B cell (primary cell): ENCODE results near the gene NR4A2. TPM values are rescaled to one million over a fixed set of nuclear protein-coding genes. Genes with fewer than 3 reads are reported as not detected.

ENCODE experiments used
- ATAC-seq: fragments of 200-7000 bp; cut with Tn5 transposase; one replicate; pipeline ENCODE4 v1.10.0; 2021; ENCODE audit warnings: low read depth, mild to moderate bottlenecking, moderate number of reproducible peaks, moderate library complexity
- CTCF ChIA-PET: fragments of 350-600 bp; sonication (Branson Sonifier 250); formaldehyde crosslinking; loops from one replicate; lab custom pipeline; 2021; ENCODE audit warnings: antibody characterized with exemption, inconsistent platforms; lab: Charles Lee
- POLR2A ChIA-PET: fragments of 350-600 bp; sonication (Branson Sonifier 250); formaldehyde crosslinking; loops from one replicate; lab custom pipeline; 2021; ENCODE audit warnings: antibody characterized with exemption; lab: Charles Lee
- DNase-seq: peaks from one replicate; pipeline ENCODE4 v3.0.0; 2013
- H2AFZ ChIP-seq: 2 replicates; pipeline ENCODE4 v1.6.1; 2012; ENCODE audit warnings: mild to moderate bottlenecking, low read depth, low read length; ENCODE audit not compliant: insufficient read depth, poor library complexity, severe bottlenecking
- H3K27ac ChIP-seq, 2 donors: 1 replicate in 1 of 2; 2 replicates in 1 of 2; pipeline ENCODE4 v1.5.1; 2012 to 2013; ENCODE audit warnings: low read length in 2 of 2, mild to moderate bottlenecking in 2 of 2, moderate library complexity in 1 of 2
- H3K27me3 ChIP-seq, 4 experiments: fragments of 200-600 bp in 1 of 4; sonication (generic) in 1 of 4; replicated peaks in 1 of 4; 1 replicate in 2 of 4; 2 replicates in 2 of 4; pipeline versions ENCODE4 v1.6.1 to v1.7.0; 2013 to 2016; ENCODE audit warnings: low read length in 3 of 4, mild to moderate bottlenecking in 2 of 4, mixed read lengths in 1 of 4, moderate library complexity in 1 of 4; ENCODE audit not compliant: insufficient read depth in 4 of 4, control insufficient read depth in 3 of 4; ENCODE audit errors: control extremely low read depth in 1 of 4
- H3K36me3 ChIP-seq, 2 experiments: replicated peaks in 1 of 2; 1 replicate in 1 of 2; 2 replicates in 1 of 2; pipeline versions ENCODE4 v1.6.1 to v1.7.1; 2013; ENCODE audit warnings: low read length in 1 of 2; ENCODE audit not compliant: insufficient read depth in 2 of 2, control insufficient read depth in 1 of 2; ENCODE audit errors: control extremely low read depth in 1 of 2, extremely low read depth in 1 of 2
- H3K4me1 ChIP-seq, 2 donors: fragments of 200-600 bp in 1 of 2; sonication (generic) in 1 of 2; 1 replicate in 1 of 2; 2 replicates in 1 of 2; pipeline versions ENCODE4 v1.5.1 to v1.6.1; 2013 to 2017; ENCODE audit warnings: low read length in 2 of 2; ENCODE audit not compliant: control insufficient read depth in 2 of 2, insufficient read depth in 2 of 2
- H3K4me2 ChIP-seq: replicated peaks from 2 replicates; pipeline ENCODE3; 2012; ENCODE audit warnings: mild to moderate bottlenecking, low read depth, low read length; ENCODE audit not compliant: poor library complexity, severe bottlenecking
- H3K4me3 ChIP-seq, 5 experiments: fragments of 200-600 bp in 1 of 5; sonication (generic) in 1 of 5; 1 replicate in 3 of 5; 2 replicates in 2 of 5; pipeline versions ENCODE4 v1.5.1 to v1.7.0; 2011 to 2016; ENCODE audit warnings: low read length in 4 of 5, mild to moderate bottlenecking in 4 of 5, low read depth in 2 of 5, control low read depth in 1 of 5, moderate library complexity in 1 of 5; ENCODE audit not compliant: insufficient read depth in 1 of 5; ENCODE audit errors: control extremely low read depth in 1 of 5, extremely low read depth in 1 of 5
- H3K79me2 ChIP-seq: fragments of 200-600 bp; sonication (generic); one replicate; pipeline ENCODE4 v1.6.0; 2016; ENCODE audit warnings: low read length; ENCODE audit not compliant: control insufficient read depth, insufficient read depth
- H3K9ac ChIP-seq: fragments of 200-600 bp; sonication (generic); 2 replicates; pipeline ENCODE4 v1.6.1; 2017; ENCODE audit warnings: mild to moderate bottlenecking, low read length, moderate library complexity
- H3K9me3 ChIP-seq, 3 donors: one replicate each; pipeline versions ENCODE4 v1.6.1 to v1.7.1; 2013; ENCODE audit warnings: low read length in 2 of 3; ENCODE audit not compliant: control insufficient read depth in 2 of 3, insufficient read depth in 1 of 3; ENCODE audit errors: control extremely low read depth in 1 of 3
- H4K20me1 ChIP-seq: 2 replicates; pipeline ENCODE4 v1.6.0; 2012; ENCODE audit warnings: mild to moderate bottlenecking, low read length; ENCODE audit not compliant: insufficient read depth, control insufficient read depth, poor library complexity, severe bottlenecking
- H3K27ac Mint-ChIP-seq: one replicate; pipeline ENCODE4 v1.8.0; 2021; ENCODE audit warnings: mixed read lengths
- H3K27me3 Mint-ChIP-seq: one replicate; pipeline ENCODE4 v1.8.0; 2021; ENCODE audit warnings: mixed read lengths
- H3K4me1 Mint-ChIP-seq: one replicate; pipeline ENCODE4 v1.8.0; 2021; ENCODE audit warnings: mixed read lengths
- H3K4me3 Mint-ChIP-seq: one replicate; pipeline ENCODE4 v1.8.0; 2021; ENCODE audit warnings: mixed read lengths
- H3K9me3 Mint-ChIP-seq: one replicate; pipeline ENCODE4 v1.8.0; 2022; ENCODE audit warnings: mixed read lengths; ENCODE audit not compliant: insufficient read depth
- EZH2 ChIP-seq: IDR thresholded peaks from 2 replicates; pipeline ENCODE4 v1.6.1; 2012; ENCODE audit warnings: borderline replicate concordance, low read depth, mild to moderate bottlenecking, moderate library complexity, low read length; ENCODE audit not compliant: insufficient read depth, poor library complexity, severe bottlenecking
- WGBS: methylation state at CpG from one replicate; pipeline ENCODE4 v1.1.5; 2013; ENCODE audit warnings: missing lambda C conversion rate; ENCODE audit not compliant: insufficient coverage; 5-methylcytosine and 5-hydroxymethylcytosine counted together
- intact Hi-C: fragments of 100-400 bp; cut with micrococcal nuclease; formaldehyde crosslinking; loops from one replicate; pipeline ENCODE4 v1.10.0; 2022
- polyA plus RNA-seq: library from polyadenylated mRNA; depleted of rRNA; stranded (reverse); fragments of >200 nt; gene quantifications from 2 replicates; pipeline ENCODE4 v1.2.3, GENCODE V29; 2012
- total RNA-seq, 2 donors: library from RNA; stranded (reverse); fragments of 120-200 nt in 1 of 2; gene quantifications; 1 replicate in 1 of 2; 2 replicates in 1 of 2; pipeline versions ENCODE4 v1.2.3 to v1.2.4, GENCODE V29; 2013 to 2022
- TF ChIP-seq, protein P1 (sequence below): fragments of 200-600 bp; IDR thresholded peaks from one replicate; pipeline ENCODE4 v1.8.0; 2022; ENCODE audit warnings: antibody characterized with exemption, mild to moderate bottlenecking

Gene NR4A2
- total and polyA plus RNA-seq, 2 donors (not counting 1 experiment from before 2014, with no cell fraction given): 30.6 to 177 TPM

DNA sequence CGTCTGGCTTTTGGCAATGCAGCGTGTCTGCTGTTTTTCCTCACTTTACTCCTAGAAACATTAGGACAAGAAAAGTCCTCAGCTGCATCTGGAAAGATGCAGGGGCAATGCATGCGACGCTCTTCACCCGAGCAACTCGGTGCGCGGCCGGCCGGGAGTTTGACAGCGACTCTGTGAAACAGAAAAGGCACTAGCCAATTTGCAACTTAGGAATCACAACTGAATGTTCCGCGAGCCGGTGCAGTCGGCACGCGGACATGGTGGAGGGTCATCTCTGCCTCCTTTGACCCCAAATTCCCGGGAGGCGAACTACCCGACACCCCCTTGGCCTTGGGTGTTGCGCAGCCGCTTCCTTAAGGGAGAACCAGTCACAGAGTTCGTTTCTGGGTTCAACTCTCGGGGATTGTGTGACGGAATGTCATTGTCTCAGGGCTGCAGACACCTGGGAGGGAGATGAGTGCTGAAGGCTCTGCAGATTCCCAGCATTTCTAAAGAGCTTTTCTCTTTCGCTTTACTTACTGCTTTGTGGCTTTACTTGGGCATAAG lies 9.8 kb downstream of the NR4A2 start:
- peak; percentile 69 for DNase-seq
- Mint-ChIP-seq H3K9me3 (no peaks in the 10 kb centered on the region), H3K4me3 (peak overlapping the region; percentile 76), H3K4me1 (peaks cover 44% of the 10 kb centered on the region), H3K27ac (peak overlapping the region; percentile 50), H3K27me3 (peaks cover 83% of the 10 kb centered on the region)
- no peak overlapping the region for H2AFZ ChIP-seq
- TF ChIP-seq EZH2: peak; percentile 64
- TF ChIP-seq, protein P1, sequence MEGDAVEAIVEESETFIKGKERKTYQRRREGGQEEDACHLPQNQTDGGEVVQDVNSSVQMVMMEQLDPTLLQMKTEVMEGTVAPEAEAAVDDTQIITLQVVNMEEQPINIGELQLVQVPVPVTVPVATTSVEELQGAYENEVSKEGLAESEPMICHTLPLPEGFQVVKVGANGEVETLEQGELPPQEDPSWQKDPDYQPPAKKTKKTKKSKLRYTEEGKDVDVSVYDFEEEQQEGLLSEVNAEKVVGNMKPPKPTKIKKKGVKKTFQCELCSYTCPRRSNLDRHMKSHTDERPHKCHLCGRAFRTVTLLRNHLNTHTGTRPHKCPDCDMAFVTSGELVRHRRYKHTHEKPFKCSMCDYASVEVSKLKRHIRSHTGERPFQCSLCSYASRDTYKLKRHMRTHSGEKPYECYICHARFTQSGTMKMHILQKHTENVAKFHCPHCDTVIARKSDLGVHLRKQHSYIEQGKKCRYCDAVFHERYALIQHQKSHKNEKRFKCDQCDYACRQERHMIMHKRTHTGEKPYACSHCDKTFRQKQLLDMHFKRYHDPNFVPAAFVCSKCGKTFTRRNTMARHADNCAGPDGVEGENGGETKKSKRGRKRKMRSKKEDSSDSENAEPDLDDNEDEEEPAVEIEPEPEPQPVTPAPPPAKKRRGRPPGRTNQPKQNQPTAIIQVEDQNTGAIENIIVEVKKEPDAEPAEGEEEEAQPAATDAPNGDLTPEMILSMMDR: no peak
- intact Hi-C loops: loop anchor here (1.0 kb wide), 1 partner anchor 8 kb away; no protein-coding TSS in a partner anchor
- ChIA-PET POLR2A (interaction anchor here (1.3 kb wide), 1 partner anchor 12 kb away, joined by 5 read pairs; no protein-coding TSS in a partner anchor), CTCF (interaction anchor here (1.1 kb wide), 1 partner anchor 12 kb away, joined by 5 read pairs; no protein-coding TSS in a partner anchor)
- H3K27ac ChIP-seq: no peak overlapping the region
- peak overlapping the region; percentile 19 for H3K9ac ChIP-seq
- ATAC-seq: no peak
- H3K4me3 ChIP-seq: peak overlapping the region in 1 of 5 experiments; percentile 44
- WGBS: 7% methylated on average over 23 of the region's 26 CpGs
- no peaks in the 10 kb centered on the region for H4K20me1 ChIP-seq
- peaks cover 0 to 39% (median 11%) of the 10 kb centered on the region in 3 donors for H3K9me3 ChIP-seq
- H3K4me2 ChIP-seq: peak overlapping the region; percentile 67
- H3K79me2 ChIP-seq: no peaks in the 10 kb centered on the region
- H3K36me3 ChIP-seq: no peaks in the 10 kb centered on the region
- H3K4me1 ChIP-seq: peaks cover 39 to 54% of the 10 kb centered on the region in 2 donors
- peaks cover 1 to 89% (median 84%) of the 10 kb centered on the region in 4 experiments for H3K27me3 ChIP-seq
